H1 (cell line): ENCODE results near the gene ZNF680. TPM values are rescaled to one million over a fixed set of nuclear protein-coding genes. Genes with fewer than 3 reads are reported as not detected.

ENCODE experiments used
- CTCF ChIA-PET: fragments of 300-600 bp; sonication (Branson Sonifier 250); formaldehyde crosslinking; loops from one replicate; lab custom pipeline; 2021; ENCODE audit not compliant: partially characterized antibody; lab: Charles Lee
- POLR2A ChIA-PET: fragments of 300-600 bp; sonication (Branson Sonifier 250); formaldehyde crosslinking; loops from one replicate; lab custom pipeline; 2021; ENCODE audit warnings: inconsistent platforms; ENCODE audit not compliant: partially characterized antibody; lab: Charles Lee
- DNase-seq, 2 experiments: peaks; one replicate each; pipeline versions ENCODE4 v3.0.0 to v3.0.0-alpha.2; 2010 to 2022; ENCODE audit warnings: low spot score in 2 of 2, low read depth in 1 of 2, mixed read lengths in 1 of 2
- FAIRE-seq: peaks from 2 replicates; lab custom pipeline; 2011; peaks lifted over from hg19 to GRCh38; lab: Jason Lieb, UNC
- H2AFZ ChIP-seq: 2 replicates; pipeline ENCODE4 v1.8.1; 2012; ENCODE audit warnings: low read length, inconsistent platforms
- H2AK5ac ChIP-seq: 2 replicates; pipeline ENCODE4 v1.6.1; 2013; ENCODE audit warnings: low read depth, low read length
- H2BK120ac ChIP-seq: replicated peaks from 2 replicates; pipeline ENCODE3; 2013; ENCODE audit warnings: low read depth, low read length, inconsistent platforms
- H2BK12ac ChIP-seq: 2 replicates; pipeline ENCODE4 v1.6.1; 2013; ENCODE audit warnings: low read depth, low read length
- H2BK15ac ChIP-seq: 2 replicates; pipeline ENCODE4 v1.6.1; 2013; ENCODE audit warnings: low read length
- H2BK20ac ChIP-seq: 2 replicates; pipeline ENCODE4 v1.6.1; 2013; ENCODE audit warnings: low read length
- H2BK5ac ChIP-seq: 2 replicates; pipeline ENCODE4 v1.6.1; 2013; ENCODE audit warnings: low read depth, low read length
- H3K14ac ChIP-seq: 2 replicates; pipeline ENCODE4 v1.6.1; 2013; ENCODE audit warnings: inconsistent platforms; ENCODE audit not compliant: insufficient read length
- H3K18ac ChIP-seq: 2 replicates; pipeline ENCODE4 v1.6.1; 2013; ENCODE audit warnings: low read length; ENCODE audit errors: extremely low read depth
- H3K23ac ChIP-seq: 2 replicates; pipeline ENCODE4 v1.6.1; 2013; ENCODE audit warnings: inconsistent platforms; ENCODE audit not compliant: insufficient read length
- H3K23me2 ChIP-seq: 2 replicates; pipeline ENCODE4 v1.6.1; 2013; ENCODE audit warnings: low read depth, low read length
- H3K27ac ChIP-seq: 2 replicates; pipeline ENCODE4 v1.6.1; 2011; ENCODE audit warnings: low read depth, low read length, inconsistent platforms
- H3K27me3 ChIP-seq, 4 experiments: replicated peaks in 1 of 4; 1 replicate in 1 of 4; 2 replicates in 3 of 4; pipeline versions ENCODE4 v1.6.1 to v1.8.1; 2011 to 2013; ENCODE audit warnings: low read length in 3 of 4, mild to moderate bottlenecking in 3 of 4, inconsistent platforms in 2 of 4, mixed read lengths in 2 of 4, moderate library complexity in 1 of 4; ENCODE audit not compliant: control insufficient read depth in 3 of 4, insufficient read depth in 3 of 4; ENCODE audit errors: extremely low read depth in 1 of 4
- H3K36me3 ChIP-seq, 4 experiments: 2 replicates each; pipeline versions ENCODE4 v1.6.1 to v1.8.1; 2011 to 2013; ENCODE audit warnings: mild to moderate bottlenecking in 4 of 4, low read length in 3 of 4, moderate library complexity in 2 of 4, control low read depth in 1 of 4, inconsistent platforms in 1 of 4; ENCODE audit not compliant: insufficient read depth in 4 of 4, control insufficient read depth in 2 of 4
- H3K4ac ChIP-seq: replicated peaks from 2 replicates; pipeline ENCODE3; 2013; ENCODE audit warnings: low read length, low read depth, mixed read lengths, inconsistent platforms; ENCODE audit not compliant: insufficient read length
- H3K4me1 ChIP-seq, 4 experiments: replicated peaks in 1 of 4; 1 replicate in 1 of 4; 2 replicates in 3 of 4; pipeline versions ENCODE4 v1.6.1 to v1.8.1; 2011 to 2013; ENCODE audit warnings: low read length in 3 of 4, inconsistent platforms in 2 of 4, mixed read lengths in 1 of 4; ENCODE audit not compliant: insufficient read depth in 4 of 4, control insufficient read depth in 3 of 4
- H3K4me2 ChIP-seq, 2 experiments: 2 replicates each; pipeline versions ENCODE4 v1.6.1 to v1.8.1; 2011 to 2013; ENCODE audit warnings: low read depth in 2 of 2, low read length in 2 of 2, control low read depth in 1 of 2, inconsistent platforms in 1 of 2, mild to moderate bottlenecking in 1 of 2; ENCODE audit not compliant: insufficient read depth in 1 of 2
- H3K4me3 ChIP-seq, 4 experiments: fragments of 200-600, 300-600 bp in 1 of 4; sonication (generic), shearing (Covaris generic), sonication (Bioruptor Twin) in 1 of 4; 2 replicates each; pipeline versions ENCODE4 v1.5.1 to v1.8.1; 2011 to 2016; ENCODE audit warnings: low read length in 4 of 4, low read depth in 3 of 4, control low read depth in 2 of 4, inconsistent platforms in 2 of 4, mild to moderate bottlenecking in 2 of 4, mixed read lengths in 1 of 4, moderate library complexity in 1 of 4; ENCODE audit not compliant: insufficient read depth in 2 of 4; ENCODE audit errors: extremely low read depth in 1 of 4
- H3K56ac ChIP-seq: replicated peaks from 2 replicates; pipeline ENCODE3; 2013; ENCODE audit warnings: low read depth, mild to moderate bottlenecking, mixed read lengths, low read length, inconsistent platforms; ENCODE audit not compliant: insufficient read length
- H3K79me1 ChIP-seq: 2 replicates; pipeline ENCODE4 v1.6.1; 2013; ENCODE audit warnings: low read depth, low read length, control low read depth
- H3K79me2 ChIP-seq, 2 experiments: 2 replicates each; pipeline versions ENCODE4 v1.6.1 to v1.8.1; 2012 to 2013; ENCODE audit warnings: low read length in 2 of 2, mild to moderate bottlenecking in 2 of 2, inconsistent platforms in 1 of 2; ENCODE audit not compliant: insufficient read depth in 2 of 2, control insufficient read depth in 1 of 2
- H3K9ac ChIP-seq, 4 experiments: replicated peaks in 1 of 4; 1 replicate in 1 of 4; 2 replicates in 3 of 4; pipeline versions ENCODE4 v1.6.1 to v1.8.1; 2011 to 2013; ENCODE audit warnings: low read depth in 3 of 4, low read length in 3 of 4, control low read depth in 2 of 4, mild to moderate bottlenecking in 2 of 4, moderate library complexity in 2 of 4, inconsistent platforms in 1 of 4; ENCODE audit errors: extremely low read depth in 1 of 4
- H3K9me3 ChIP-seq, 2 experiments: 2 replicates each; pipeline versions ENCODE4 v1.6.1 to v1.8.1; 2012 to 2013; ENCODE audit warnings: mild to moderate bottlenecking in 2 of 2, moderate library complexity in 2 of 2, control low read depth in 1 of 2, inconsistent platforms in 1 of 2, low read depth in 1 of 2, low read length in 1 of 2, mixed read lengths in 1 of 2; ENCODE audit not compliant: insufficient read depth in 2 of 2
- H4K20me1 ChIP-seq, 2 experiments: replicated peaks in 1 of 2; 2 replicates each; pipeline versions ENCODE3 to v1.8.1; 2011 to 2013; ENCODE audit warnings: inconsistent platforms in 2 of 2, low read length in 2 of 2, mild to moderate bottlenecking in 1 of 2; ENCODE audit not compliant: insufficient read depth in 2 of 2, control insufficient read depth in 1 of 2
- H4K5ac ChIP-seq: 2 replicates; pipeline ENCODE4 v1.6.1; 2013; ENCODE audit warnings: low read length, low read depth, mixed read lengths, inconsistent platforms; ENCODE audit not compliant: insufficient read length
- H4K8ac ChIP-seq: 2 replicates; pipeline ENCODE4 v1.8.0; 2013; ENCODE audit warnings: mild to moderate bottlenecking, moderate library complexity, low read length, inconsistent platforms; ENCODE audit not compliant: insufficient read depth; ENCODE audit errors: extremely low read depth
- H4K91ac ChIP-seq: replicated peaks from 2 replicates; pipeline ENCODE3; 2013; ENCODE audit warnings: low read length, mixed read lengths, inconsistent platforms; ENCODE audit not compliant: insufficient read length
- ASH2L ChIP-seq: fragments of 200-600, 300-600 bp; sonication (generic); IDR thresholded peaks from one replicate; pipeline ENCODE4 v1.7.1; 2017; ENCODE audit warnings: low read length
- CHD1 ChIP-seq: IDR thresholded peaks from 2 replicates; pipeline ENCODE4 v1.6.1; 2012; ENCODE audit warnings: low read depth, low read length, improper control_type of control experiment
- SRF ChIP-seq: IDR thresholded peaks from 2 replicates; pipeline ENCODE4 v1.6.1; 2011; ENCODE audit warnings: mild to moderate bottlenecking, low read depth, low read length, moderate library complexity
- WGBS, 2 experiments: shearing (Covaris generic) in 1 of 2; methylation state at CpG; one replicate each; pipeline versions ENCODE4 v1.1.6 to v1.1.7; 2013 to 2015; ENCODE audit warnings: low lambda C conversion rate in 2 of 2, mixed read lengths in 2 of 2, inconsistent platforms in 1 of 2, low coverage in 1 of 2, missing lambda C conversion rate in 1 of 2; ENCODE audit not compliant: insufficient replicate concordance in 2 of 2, insufficient coverage in 1 of 2, insufficient read length in 1 of 2; ENCODE audit errors: extremely low coverage in 1 of 2, missing lambda C conversion rate in 1 of 2; 5-methylcytosine and 5-hydroxymethylcytosine counted together
- polyA plus RNA-seq, 7 experiments: library from polyadenylated mRNA; depleted of rRNA in 3 of 7; stranded (reverse) in 5 of 7; unstranded in 2 of 7; fragments of >200 nt in 5 of 7; fragments of 200-250 nt in 2 of 7; gene quantifications; 1 replicate in 5 of 7; 2 replicates in 1 of 7; 4 replicates in 1 of 7; pipeline versions ENCODE4 v1.2.1 to v1.2.3, GENCODE V29; 2011 to 2013; ENCODE audit warnings: missing spikeins in 2 of 7, mixed read lengths in 2 of 7
- total RNA-seq: library from RNA; stranded (reverse); fragmentation: NEBNext Ultra II Directional; extraction: Animal tissue kit (Norgen Biotek cat#: 25700); gene quantifications from 2 replicates; pipeline ENCODE4 v1.2.1, GENCODE V29; 2021

Gene ZNF680
- total and polyA plus RNA-seq, 2 of the 8 experiments (the other 6 are each of a cell fraction or from before 2014, with no cell fraction given): 15.3 TPM; not detected in 1

DNA sequence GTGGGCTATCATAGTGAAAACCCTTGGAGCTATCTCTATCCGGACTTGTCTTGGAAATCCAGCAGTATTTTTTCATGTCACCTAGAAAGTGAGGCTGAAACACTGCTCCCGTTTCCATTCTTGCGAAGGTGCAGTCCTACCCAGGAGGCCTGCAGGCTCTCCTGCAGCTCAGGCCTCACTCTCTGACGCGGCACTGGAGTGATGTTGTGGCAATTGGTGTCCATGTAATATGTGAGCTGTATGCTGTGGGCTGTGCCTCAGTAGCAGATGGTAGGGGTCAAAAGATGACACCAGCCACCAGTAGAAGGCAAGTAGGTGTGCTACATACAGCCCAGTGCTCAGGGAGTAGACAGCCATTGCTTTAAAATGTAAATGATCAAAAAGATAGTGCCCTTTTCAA, 28.1 kb upstream of the ZNF680 start:
- no peak for FAIRE-seq
- no peaks in the 10 kb centered on the region for H4K20me1 ChIP-seq
- ChIA-PET POLR2A (interaction anchor here (1.3 kb wide), 1 partner anchor 16 kb away, joined by 6 read pairs; no protein-coding TSS in a partner anchor), CTCF (no interaction called here)
- H3K79me1 ChIP-seq: no peaks in the 10 kb centered on the region
- no peak overlapping the region for H2BK12ac ChIP-seq
- H3K9me3 ChIP-seq: peaks cover 23 to 65% of the 10 kb centered on the region in 2 experiments
- H3K4me2 ChIP-seq: no peak overlapping the region
- no peaks in the 10 kb centered on the region for H3K27me3 ChIP-seq
- H3K23ac ChIP-seq: no peak overlapping the region
- no peak overlapping the region for H4K8ac ChIP-seq
- no peak overlapping the region for H3K4ac ChIP-seq
- H3K18ac ChIP-seq: no peak overlapping the region
- TF ChIP-seq ASH2L: no peak
- TF ChIP-seq CHD1: no peak
- no peak for TF ChIP-seq SRF
- no peaks in the 10 kb centered on the region for H3K23me2 ChIP-seq
- H3K79me2 ChIP-seq: no peaks in the 10 kb centered on the region
- no peak overlapping the region for H2BK5ac ChIP-seq
- no peak overlapping the region for H3K14ac ChIP-seq
- H3K36me3 ChIP-seq: no peaks in the 10 kb centered on the region
- no peak overlapping the region for H2BK120ac ChIP-seq
- no peak overlapping the region for H4K91ac ChIP-seq
- H2BK15ac ChIP-seq: no peak overlapping the region
- H3K4me1 ChIP-seq: no peaks in the 10 kb centered on the region
- H3K9ac ChIP-seq: no peak overlapping the region
- 77% methylated on average over 5 of the region's 5 CpGs; no CpG with 5 or more reads in 1 of the 2 experiments for WGBS, 2 experiments
- H2AK5ac ChIP-seq: no peak overlapping the region
- no peak overlapping the region for H3K27ac ChIP-seq
- H3K56ac ChIP-seq: no peak overlapping the region
- no peak for DNase-seq
- no peak overlapping the region for H2BK20ac ChIP-seq
- no peak overlapping the region for H2AFZ ChIP-seq
- no peak overlapping the region for H4K5ac ChIP-seq
- no peak overlapping the region for H3K4me3 ChIP-seq
